ENCODE data around the gene UNC50.

DNA sequence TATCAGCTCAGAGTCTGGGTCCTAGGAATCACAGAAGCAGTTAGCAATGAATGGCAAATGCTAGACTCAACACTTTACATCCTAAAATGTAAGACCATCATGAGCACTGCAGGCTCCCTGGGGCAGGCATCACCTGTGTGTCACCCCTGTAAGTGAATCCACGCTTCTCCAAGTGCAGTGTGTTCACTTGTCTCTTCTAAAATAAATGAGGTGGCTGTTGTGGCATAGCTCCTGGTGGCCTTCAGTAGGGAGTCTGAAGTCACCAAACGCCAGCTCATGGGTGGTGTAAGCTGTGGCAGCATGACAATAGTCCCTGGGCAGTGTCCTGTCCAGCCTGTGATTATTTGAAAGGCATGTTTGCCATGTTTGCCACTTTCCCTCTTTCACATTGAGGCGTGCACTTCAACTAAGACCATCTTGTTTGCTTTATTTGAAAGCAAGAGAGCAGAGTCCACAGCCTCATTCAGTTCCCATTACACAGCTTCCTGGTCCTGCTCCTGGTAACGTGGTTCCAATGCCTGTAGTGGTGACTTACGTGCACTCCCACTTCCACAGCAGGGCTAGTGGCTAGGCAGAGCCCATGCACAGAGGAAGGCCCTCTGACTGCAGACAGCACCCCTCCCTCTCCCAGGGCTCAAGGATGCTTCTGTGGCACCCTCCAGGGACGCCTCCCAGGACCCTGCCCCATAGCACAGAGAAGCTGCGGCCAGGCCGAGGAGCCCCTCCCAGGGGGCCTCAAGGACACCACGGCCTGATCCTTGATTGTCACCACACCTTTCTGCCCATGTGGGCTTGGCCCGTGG lies 24.4 kb upstream of the UNC50 start:
- TF ChIP-seq, protein P1, sequence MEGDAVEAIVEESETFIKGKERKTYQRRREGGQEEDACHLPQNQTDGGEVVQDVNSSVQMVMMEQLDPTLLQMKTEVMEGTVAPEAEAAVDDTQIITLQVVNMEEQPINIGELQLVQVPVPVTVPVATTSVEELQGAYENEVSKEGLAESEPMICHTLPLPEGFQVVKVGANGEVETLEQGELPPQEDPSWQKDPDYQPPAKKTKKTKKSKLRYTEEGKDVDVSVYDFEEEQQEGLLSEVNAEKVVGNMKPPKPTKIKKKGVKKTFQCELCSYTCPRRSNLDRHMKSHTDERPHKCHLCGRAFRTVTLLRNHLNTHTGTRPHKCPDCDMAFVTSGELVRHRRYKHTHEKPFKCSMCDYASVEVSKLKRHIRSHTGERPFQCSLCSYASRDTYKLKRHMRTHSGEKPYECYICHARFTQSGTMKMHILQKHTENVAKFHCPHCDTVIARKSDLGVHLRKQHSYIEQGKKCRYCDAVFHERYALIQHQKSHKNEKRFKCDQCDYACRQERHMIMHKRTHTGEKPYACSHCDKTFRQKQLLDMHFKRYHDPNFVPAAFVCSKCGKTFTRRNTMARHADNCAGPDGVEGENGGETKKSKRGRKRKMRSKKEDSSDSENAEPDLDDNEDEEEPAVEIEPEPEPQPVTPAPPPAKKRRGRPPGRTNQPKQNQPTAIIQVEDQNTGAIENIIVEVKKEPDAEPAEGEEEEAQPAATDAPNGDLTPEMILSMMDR (IDR thresholded peaks at IDR 0.05) = no peak
- TF ChIP-seq POLR2AphosphoS5 (IDR thresholded peaks at IDR 0.05) = no peak
